Measurements from ENCODE around the gene ETNK2. TPM values are rescaled to one million over a fixed set of nuclear protein-coding genes. Genes with fewer than 3 reads are reported as not detected.

The ETNK2 gene
- total RNA-seq, 1 donor: 2.6 TPM

DNA sequence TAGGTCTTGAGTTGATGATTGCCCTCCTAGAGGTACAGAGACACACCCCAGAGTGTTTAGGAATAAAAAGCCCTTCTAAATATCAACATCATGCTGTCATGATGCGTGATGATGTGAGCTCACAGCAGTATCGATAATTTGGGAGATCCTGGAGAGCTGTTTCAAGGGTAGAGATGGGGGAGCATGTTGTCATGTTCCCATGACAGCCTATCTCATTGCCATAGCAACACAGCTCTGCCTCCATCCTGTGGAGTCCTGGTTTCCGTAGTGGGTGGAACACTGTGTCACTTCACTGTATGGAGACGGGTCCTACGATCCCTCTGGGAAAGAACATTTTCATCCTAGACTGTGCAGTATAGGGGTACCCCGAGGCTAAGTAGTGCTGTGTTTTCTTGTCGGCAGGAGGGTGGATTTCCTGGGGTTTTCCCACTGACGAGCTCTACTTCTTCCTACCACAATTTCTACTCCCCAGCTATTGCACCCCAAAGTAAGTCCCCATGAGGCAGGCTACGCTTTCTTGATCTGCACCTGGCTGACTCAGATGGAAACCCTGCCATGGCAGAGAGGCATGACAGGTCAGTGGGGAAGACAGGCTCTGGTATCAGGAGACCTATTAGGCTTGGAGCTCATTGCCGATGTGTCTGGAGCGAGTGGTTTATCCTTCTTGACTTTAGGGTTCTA lies 37.3 kb upstream of the ETNK2 start:
- TF ChIP-seq, protein P1, sequence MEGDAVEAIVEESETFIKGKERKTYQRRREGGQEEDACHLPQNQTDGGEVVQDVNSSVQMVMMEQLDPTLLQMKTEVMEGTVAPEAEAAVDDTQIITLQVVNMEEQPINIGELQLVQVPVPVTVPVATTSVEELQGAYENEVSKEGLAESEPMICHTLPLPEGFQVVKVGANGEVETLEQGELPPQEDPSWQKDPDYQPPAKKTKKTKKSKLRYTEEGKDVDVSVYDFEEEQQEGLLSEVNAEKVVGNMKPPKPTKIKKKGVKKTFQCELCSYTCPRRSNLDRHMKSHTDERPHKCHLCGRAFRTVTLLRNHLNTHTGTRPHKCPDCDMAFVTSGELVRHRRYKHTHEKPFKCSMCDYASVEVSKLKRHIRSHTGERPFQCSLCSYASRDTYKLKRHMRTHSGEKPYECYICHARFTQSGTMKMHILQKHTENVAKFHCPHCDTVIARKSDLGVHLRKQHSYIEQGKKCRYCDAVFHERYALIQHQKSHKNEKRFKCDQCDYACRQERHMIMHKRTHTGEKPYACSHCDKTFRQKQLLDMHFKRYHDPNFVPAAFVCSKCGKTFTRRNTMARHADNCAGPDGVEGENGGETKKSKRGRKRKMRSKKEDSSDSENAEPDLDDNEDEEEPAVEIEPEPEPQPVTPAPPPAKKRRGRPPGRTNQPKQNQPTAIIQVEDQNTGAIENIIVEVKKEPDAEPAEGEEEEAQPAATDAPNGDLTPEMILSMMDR (IDR thresholded peaks at IDR 0.05; ENCODE audit: insufficient read depth, low read length): no peak
- H3K4me3 ChIP-seq (ENCODE audit: low read depth, low read length): no peak overlapping the region
- no peak for DNase-seq (ENCODE audit: low read depth)

DNA sequence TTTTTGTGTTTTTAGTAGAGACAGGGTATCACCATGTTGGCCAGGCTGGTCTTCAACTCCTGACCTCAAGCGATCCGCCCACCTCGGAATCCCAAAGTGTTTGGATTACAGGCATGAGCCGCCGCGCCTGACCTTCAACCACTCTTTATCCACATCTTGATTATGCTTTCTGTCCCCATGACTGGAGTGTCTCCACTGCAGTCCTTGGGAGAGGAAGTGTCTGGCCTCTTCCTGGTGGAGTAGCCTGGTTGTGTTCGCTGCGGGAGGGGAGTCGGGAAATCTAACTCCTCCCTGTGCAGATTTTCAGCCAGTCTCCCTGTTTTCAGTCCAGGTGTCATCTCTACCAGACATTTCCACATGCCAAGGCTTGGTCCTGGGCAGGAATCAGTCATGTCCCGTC lies 34.8 kb upstream of the ETNK2 start:
- DNase-seq (ENCODE audit: low read depth): no peak
- TF ChIP-seq, protein P1 (IDR thresholded peaks at IDR 0.05; ENCODE audit: insufficient read depth, low read length): no peak
- no peak overlapping the region for H3K4me3 ChIP-seq (ENCODE audit: low read depth, low read length)

DNA sequence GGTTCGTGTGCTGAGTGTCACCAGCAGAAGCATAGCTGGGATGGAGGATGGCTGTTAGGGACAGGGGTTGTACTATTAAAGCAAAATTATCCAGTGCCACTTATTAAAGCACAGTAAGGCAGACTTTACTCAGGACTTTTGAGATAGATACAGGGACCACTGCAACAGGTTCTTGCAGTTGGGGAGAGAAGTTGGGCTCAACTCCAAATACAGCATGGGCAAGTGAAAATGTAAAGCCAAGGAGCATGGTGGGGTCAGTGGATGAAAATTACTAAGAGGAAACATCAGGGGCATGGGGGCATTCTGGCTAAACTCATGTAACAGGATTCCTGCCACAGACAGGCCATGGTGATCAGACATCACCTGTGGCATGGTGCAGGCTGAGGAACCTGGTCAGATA lies 29.3 kb upstream of the ETNK2 start:
- TF ChIP-seq, protein P1 (IDR thresholded peaks at IDR 0.05; ENCODE audit: insufficient read depth, low read length): no peak
- no peak for DNase-seq (ENCODE audit: low read depth)
- no peak overlapping the region for H3K4me3 ChIP-seq (ENCODE audit: low read depth, low read length)

DNA sequence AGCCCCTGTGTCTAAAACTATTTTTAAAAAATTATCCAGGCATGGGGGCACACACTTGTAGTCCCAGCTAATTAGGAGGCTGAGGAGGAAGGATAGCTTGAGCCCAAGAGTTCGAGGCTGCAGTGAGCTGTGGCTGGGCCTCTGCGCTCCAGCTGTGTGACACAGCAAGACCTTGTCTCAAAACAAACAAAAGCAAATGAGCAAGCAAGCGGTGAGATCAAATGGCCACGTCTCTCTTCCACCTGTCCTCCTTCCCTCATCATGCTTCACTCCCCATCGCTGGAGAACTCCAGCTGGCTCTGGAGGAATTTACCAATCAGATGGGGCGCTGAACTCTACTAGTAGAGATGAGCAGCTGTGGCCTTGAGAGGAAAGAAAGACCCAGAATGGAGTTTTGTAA lies 28.3 kb upstream of the ETNK2 start:
- TF ChIP-seq, protein P1 (IDR thresholded peaks at IDR 0.05; ENCODE audit: insufficient read depth, low read length): no peak
- DNase-seq (ENCODE audit: low read depth): no peak

DNA sequence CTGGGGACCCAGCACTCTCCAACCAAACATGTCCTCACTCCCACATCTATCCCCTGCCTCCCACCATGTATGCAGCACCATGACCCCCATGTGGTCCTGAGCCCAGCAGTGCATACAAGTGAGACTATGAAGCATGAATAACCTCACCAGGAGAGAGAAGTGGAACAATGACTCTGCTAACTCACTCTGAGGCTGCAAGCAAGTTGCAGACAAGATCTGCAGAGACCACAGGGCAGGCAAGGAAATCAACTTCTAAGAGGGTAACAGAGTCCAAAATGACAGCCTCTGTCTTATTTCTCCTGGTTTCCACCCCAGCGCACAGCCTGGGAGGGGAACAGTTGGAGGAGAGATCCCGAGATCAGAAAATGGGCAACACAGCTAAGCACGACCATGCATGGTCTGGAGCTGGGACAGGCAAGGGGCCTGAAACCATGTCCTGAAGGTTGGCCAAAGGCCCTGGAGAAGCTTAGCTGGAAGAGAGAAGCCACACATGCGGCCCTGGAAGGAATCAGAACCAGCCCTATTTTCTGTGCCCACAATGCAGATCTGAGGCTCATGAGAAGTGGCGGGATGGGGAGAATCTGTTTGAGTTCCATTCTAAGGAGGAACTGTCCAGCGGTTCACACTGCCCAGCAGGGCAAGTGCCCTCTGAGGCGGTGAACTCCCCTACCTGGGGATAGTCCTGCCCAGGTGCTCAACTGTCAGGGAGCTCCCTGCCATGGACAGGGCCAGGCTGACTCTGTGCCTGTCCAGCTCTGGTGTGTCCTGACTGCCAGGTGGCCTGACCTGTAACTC lies 26.8 kb upstream of the ETNK2 start:
- H3K4me3 ChIP-seq (ENCODE audit: low read depth, low read length): no peak overlapping the region
- no peak for DNase-seq (ENCODE audit: low read depth)
- TF ChIP-seq, protein P1 (IDR thresholded peaks at IDR 0.05; ENCODE audit: insufficient read depth, low read length): no peak

More for the DNA sequence above, 28.3 kb upstream of the ETNK2 start:
- no peak overlapping the region for H3K4me3 ChIP-seq (ENCODE audit: low read depth, low read length)

DNA sequence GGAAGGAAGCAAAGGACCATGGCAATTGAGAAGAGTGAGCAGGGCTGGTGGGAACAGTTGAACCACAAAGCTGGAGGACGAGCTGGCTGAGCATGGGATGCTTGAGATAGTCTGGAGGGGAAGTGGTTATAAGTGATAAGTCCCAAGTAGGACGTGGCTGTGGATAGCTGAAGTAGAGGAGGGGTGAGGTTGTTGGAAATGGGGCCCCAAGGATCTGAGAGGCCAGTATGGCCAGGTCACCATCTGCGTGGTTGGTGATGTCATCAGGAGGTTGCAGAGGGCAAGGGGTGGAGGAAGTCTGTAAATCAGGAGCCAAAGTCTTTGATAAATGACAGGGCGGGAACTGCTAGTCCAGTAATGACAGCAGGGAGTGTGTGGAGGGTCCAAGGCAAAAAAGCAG lies 25.3 kb upstream of the ETNK2 start:
- H3K4me3 ChIP-seq (ENCODE audit: low read depth, low read length): no peak overlapping the region
- TF ChIP-seq, protein P1 (IDR thresholded peaks at IDR 0.05; ENCODE audit: insufficient read depth, low read length): no peak
- no peak for DNase-seq (ENCODE audit: low read depth)
